HCT116 (cell line): ENCODE results near the gene TLR3. TPM values are rescaled to one million over a fixed set of nuclear protein-coding genes. Genes with fewer than 3 reads are reported as not detected.

Experiments used
- ATAC-seq: fragments of 200-7000 bp; cut with Tn5 transposase; 2 replicates; pipeline ENCODE4 v1.9.1; 2020; ENCODE audit warnings: mild to moderate bottlenecking, moderate library complexity
- BruUV-seq: library from RNA; stranded (reverse); fragments of 400-500 nt; replicated peaks from 2 replicates; lab custom pipeline; 2021; lab: Mats Ljungman, UMichigan
- CTCF ChIA-PET: fragments of 300-600 bp; sonication (Branson Sonifier 250); formaldehyde crosslinking; loops from one replicate; lab custom pipeline; 2021; ENCODE audit warnings: antibody characterized with exemption; lab: Charles Lee
- POLR2A ChIA-PET: fragments of 300-600, 350-600 bp; sonication (Branson Sonifier 250); formaldehyde crosslinking; loops from one replicate; lab custom pipeline; 2021; ENCODE audit warnings: antibody characterized with exemption; lab: Charles Lee
- RAD21 ChIA-PET, 2 experiments: fragments of 300-600 bp; sonication (Branson Sonifier 250); formaldehyde crosslinking; loops; one replicate each; lab custom pipeline; 2023; ENCODE audit warnings: low total read pairs in 2 of 2; ENCODE audit not compliant: uncharacterized antibody in 2 of 2, unreplicated experiment in 2 of 2, low non-redundant PET in 1 of 2; lab: Charles Lee
- DNase-seq: peaks from one replicate; pipeline ENCODE4 v3.0.0-alpha.2; 2010; ENCODE audit warnings: low read depth, low spot score
- H2AFZ ChIP-seq: fragments of 200-600 bp; shearing (Covaris generic), sonication (generic); 2 replicates; pipeline ENCODE4 v1.6.1; 2017; ENCODE audit warnings: low read depth, mixed run types, mixed read lengths, antibody characterized with exemption, low read length; ENCODE audit not compliant: poor library complexity, severe bottlenecking
- H3K27ac ChIP-seq: 2 replicates; pipeline ENCODE4 v1.5.1; 2012; ENCODE audit warnings: low read depth, low read length
- H3K27me3 ChIP-seq: fragments of 200-600 bp; sonication (generic); 2 replicates; pipeline ENCODE4 v1.6.1; 2016; ENCODE audit warnings: mixed run types, low read length, mixed read lengths; ENCODE audit not compliant: insufficient read depth
- H3K36me3 ChIP-seq, 2 experiments: fragments of 200-500 bp in 1 of 2; fragments of 200-600 bp in 1 of 2; sonication (Bioruptor generic) in 1 of 2; sonication (generic) in 1 of 2; 2 replicates each; pipeline versions ENCODE4 v1.5.1 to v1.6.1; 2014 to 2016; ENCODE audit warnings: low read length in 2 of 2, inconsistent platforms in 1 of 2, mixed read lengths in 1 of 2, mixed run types in 1 of 2; ENCODE audit not compliant: insufficient read depth in 2 of 2, control insufficient read depth in 1 of 2
- H3K4me1 ChIP-seq, 2 experiments: fragments of 200-600 bp in 1 of 2; sonication (generic) in 1 of 2; 2 replicates each; pipeline versions ENCODE4 v1.5.1 to v1.6.1; 2012 to 2017; ENCODE audit warnings: low read length in 2 of 2, inconsistent platforms in 1 of 2, mild to moderate bottlenecking in 1 of 2, mixed read lengths in 1 of 2, mixed run types in 1 of 2, moderate library complexity in 1 of 2; ENCODE audit not compliant: insufficient read depth in 2 of 2, control insufficient read depth in 1 of 2
- H3K4me2 ChIP-seq: fragments of 200-600 bp; sonication (generic); 2 replicates; pipeline ENCODE4 v1.6.1; 2017; ENCODE audit warnings: mixed run types, low read length, mixed read lengths
- H3K4me3 ChIP-seq, 2 experiments: fragments of 200-600 bp in 1 of 2; sonication (generic) in 1 of 2; replicated peaks in 1 of 2; 2 replicates each; pipeline ENCODE4 v1.5.1; 2011 to 2016; ENCODE audit warnings: low read length in 2 of 2, control low read depth in 1 of 2, low read depth in 1 of 2, mild to moderate bottlenecking in 1 of 2, mixed read lengths in 1 of 2, mixed run types in 1 of 2
- H3K79me2 ChIP-seq: fragments of 200-600 bp; sonication (generic); 2 replicates; pipeline ENCODE4 v1.6.1; 2017; ENCODE audit warnings: mild to moderate bottlenecking, mixed run types, low read length, moderate library complexity, mixed read lengths; ENCODE audit not compliant: insufficient read depth
- H3K9ac ChIP-seq: fragments of 200-600 bp; sonication (generic); 2 replicates; pipeline ENCODE4 v1.6.1; 2016; ENCODE audit warnings: low read length, mixed read lengths
- H3K9me2 ChIP-seq: fragments of 200-600 bp; sonication (generic), shearing (Covaris generic); 2 replicates; pipeline ENCODE4 v1.6.1; 2017; ENCODE audit warnings: mixed run types, mild to moderate bottlenecking, moderate library complexity; ENCODE audit not compliant: insufficient read depth
- H3K9me3 ChIP-seq, 2 experiments: fragments of 200-500 bp in 1 of 2; fragments of 200-600 bp in 1 of 2; sonication (Bioruptor generic) in 1 of 2; sonication (generic) in 1 of 2; 2 replicates each; pipeline ENCODE4 v1.6.1; 2014 to 2017; ENCODE audit warnings: low read length in 2 of 2, mixed read lengths in 2 of 2, inconsistent platforms in 1 of 2, low read depth in 1 of 2, mild to moderate bottlenecking in 1 of 2, mixed run types in 1 of 2, moderate library complexity in 1 of 2; ENCODE audit not compliant: control insufficient read depth in 1 of 2, insufficient read depth in 1 of 2
- H4K20me1 ChIP-seq: fragments of 200-600 bp; sonication (generic), shearing (Covaris generic); 2 replicates; pipeline ENCODE4 v1.6.1; 2017; ENCODE audit warnings: mixed run types, mild to moderate bottlenecking, moderate library complexity; ENCODE audit not compliant: insufficient read depth
- CBX3 ChIP-seq: IDR thresholded peaks from 2 replicates; pipeline ENCODE4 v1.6.1; 2012; ENCODE audit warnings: low read depth
- CEBPB ChIP-seq: IDR thresholded peaks from 2 replicates; pipeline ENCODE4 v1.6.1; 2012; ENCODE audit warnings: low read depth
- EGR1 ChIP-seq: IDR thresholded peaks from 2 replicates; pipeline ENCODE4 v1.6.1; 2012; ENCODE audit warnings: low read depth
- RAD21 ChIP-seq: IDR thresholded peaks from 2 replicates; pipeline ENCODE4 v1.6.1; 2012; ENCODE audit warnings: low read depth, mild to moderate bottlenecking
- TCF7L2 ChIP-seq: IDR thresholded peaks from 2 replicates; pipeline ENCODE4 v1.7.0; 2011; ENCODE audit warnings: borderline replicate concordance, inconsistent platforms; ENCODE audit not compliant: insufficient read depth, insufficient read length; ENCODE audit errors: extremely low read depth
- intact Hi-C: fragments of 100-400 bp; cut with micrococcal nuclease; formaldehyde crosslinking; loops from 2 replicates; pipeline ENCODE4 v1.10.0; 2022
- total RNA-seq: library from RNA; stranded (reverse); gene quantifications from one replicate; pipeline ENCODE4 v1.2.1, GENCODE V29; 2021; ENCODE audit not compliant: unreplicated experiment
- TF ChIP-seq, protein P1 (sequence below), 3 experiments: fragments of 200-600 bp in 1 of 3; sonication (generic) in 1 of 3; IDR thresholded peaks in 2 of 3; conservative IDR thresholded peaks in 1 of 3; 2 replicates each; pipeline ENCODE4 v1.5.1; 2012 to 2017; ENCODE audit warnings: low read depth in 2 of 3, low read length in 2 of 3, antibody characterized with exemption in 1 of 3, borderline replicate concordance in 1 of 3, control low read depth in 1 of 3, mild to moderate bottlenecking in 1 of 3, mixed read lengths in 1 of 3, mixed run types in 1 of 3, moderate library complexity in 1 of 3; ENCODE audit not compliant: insufficient read depth in 1 of 3
- TF ChIP-seq, protein P2 (sequence below): IDR thresholded peaks from 2 replicates; pipeline ENCODE4 v1.6.1; 2012

The TLR3 gene
- total RNA-seq, 1 experiment from 2014 or later: 1.3 TPM

DNA sequence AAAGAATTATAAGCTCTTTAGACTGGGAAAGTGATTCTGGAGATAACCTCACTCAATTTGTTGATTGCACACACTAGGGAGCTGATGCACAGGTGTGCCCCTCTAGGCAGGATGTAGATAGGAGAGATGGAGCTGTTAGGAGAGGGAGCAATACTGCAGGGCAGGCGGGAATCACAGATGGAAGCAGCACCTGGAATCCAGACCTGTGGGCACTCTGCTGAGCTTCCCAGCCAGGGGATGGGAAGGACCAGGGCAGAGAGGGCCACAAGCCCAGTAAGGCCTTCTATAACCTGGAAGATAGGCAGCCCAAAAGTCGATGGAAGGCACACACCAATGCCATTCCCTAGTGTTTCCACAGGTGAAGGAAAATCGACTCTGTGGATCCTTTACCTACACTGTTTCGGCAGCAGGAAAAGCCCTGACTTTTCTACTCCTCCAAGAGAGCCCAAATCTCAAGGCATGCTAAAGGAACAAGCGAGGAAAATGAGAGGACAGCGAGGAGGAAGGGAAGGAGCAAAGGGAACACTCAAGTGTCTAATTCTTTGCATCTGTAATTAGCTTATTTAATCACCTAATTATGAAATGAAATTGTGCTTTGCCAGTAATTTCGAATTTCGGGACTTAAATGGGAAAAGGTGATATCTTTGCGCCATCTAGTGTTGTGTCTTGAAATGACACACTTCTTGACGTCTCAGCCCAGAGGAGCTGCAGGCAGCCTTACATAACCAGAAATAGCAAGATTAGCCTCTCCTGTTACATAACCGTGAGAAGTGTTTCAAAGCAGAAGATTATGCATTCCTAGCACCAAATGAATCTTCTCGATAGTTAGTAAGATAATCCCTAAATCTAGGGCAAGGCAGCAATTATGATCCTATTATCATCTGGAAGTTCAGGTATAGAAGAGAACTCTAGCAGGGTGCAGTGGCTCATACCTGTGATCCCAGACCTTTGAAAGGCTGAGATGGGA lies 31.0 kb upstream of the TLR3 start:
- Histone ChIP-seq H3K9me2 (no peaks in the 10 kb centered on the region), H2AFZ (no peak overlapping the region), H3K4me3 (no peak overlapping the region), H4K20me1 (no peaks in the 10 kb centered on the region), H3K9ac (no peak overlapping the region), H3K4me2 (no peak overlapping the region), H3K36me3 (no peaks in the 10 kb centered on the region), H3K79me2 (no peaks in the 10 kb centered on the region), H3K27ac (no peak overlapping the region), H3K4me1 (no peaks in the 10 kb centered on the region), H3K9me3 (peaks cover 8% of the 10 kb centered on the region in 2 experiments; a peak in 2 of 4 replicates), H3K27me3 (peaks cover 5% of the 10 kb centered on the region)
- intact Hi-C loops: loop anchor here (1.0 to 5.0 kb wide), 4 partner anchors 398 to 1291 kb away; partner anchors contain the start of gene CCDC110
- BruUV-seq: no TSS peak
- CTCF ChIA-PET: interaction anchor here (0.6 to 1.9 kb wide), 20 partner anchors 8 to 1033 kb away, joined by 3 to 59 read pairs (median 4); partner anchors contain the start of gene TLR3
- TF ChIP-seq, protein P1, sequence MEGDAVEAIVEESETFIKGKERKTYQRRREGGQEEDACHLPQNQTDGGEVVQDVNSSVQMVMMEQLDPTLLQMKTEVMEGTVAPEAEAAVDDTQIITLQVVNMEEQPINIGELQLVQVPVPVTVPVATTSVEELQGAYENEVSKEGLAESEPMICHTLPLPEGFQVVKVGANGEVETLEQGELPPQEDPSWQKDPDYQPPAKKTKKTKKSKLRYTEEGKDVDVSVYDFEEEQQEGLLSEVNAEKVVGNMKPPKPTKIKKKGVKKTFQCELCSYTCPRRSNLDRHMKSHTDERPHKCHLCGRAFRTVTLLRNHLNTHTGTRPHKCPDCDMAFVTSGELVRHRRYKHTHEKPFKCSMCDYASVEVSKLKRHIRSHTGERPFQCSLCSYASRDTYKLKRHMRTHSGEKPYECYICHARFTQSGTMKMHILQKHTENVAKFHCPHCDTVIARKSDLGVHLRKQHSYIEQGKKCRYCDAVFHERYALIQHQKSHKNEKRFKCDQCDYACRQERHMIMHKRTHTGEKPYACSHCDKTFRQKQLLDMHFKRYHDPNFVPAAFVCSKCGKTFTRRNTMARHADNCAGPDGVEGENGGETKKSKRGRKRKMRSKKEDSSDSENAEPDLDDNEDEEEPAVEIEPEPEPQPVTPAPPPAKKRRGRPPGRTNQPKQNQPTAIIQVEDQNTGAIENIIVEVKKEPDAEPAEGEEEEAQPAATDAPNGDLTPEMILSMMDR (IDR thresholded peaks at IDR 0.05 in 2 of 3, conservative IDR thresholded peaks at IDR 0.05 in 1 of 3; ENCODE audit: borderline replicate concordance in 1 of 3, insufficient read depth in 1 of 3, low read depth in 2 of 3, low read length in 2 of 3): peak; percentile 49 to 78 (median 72)
- no peak for TF ChIP-seq EGR1
- TF ChIP-seq, protein P2, sequence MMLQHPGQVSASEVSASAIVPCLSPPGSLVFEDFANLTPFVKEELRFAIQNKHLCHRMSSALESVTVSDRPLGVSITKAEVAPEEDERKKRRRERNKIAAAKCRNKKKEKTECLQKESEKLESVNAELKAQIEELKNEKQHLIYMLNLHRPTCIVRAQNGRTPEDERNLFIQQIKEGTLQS: no peak
- no peak for TF ChIP-seq CEBPB
- no peak for TF ChIP-seq CBX3
- TF ChIP-seq TCF7L2: no peak
- TF ChIP-seq RAD21: peak; percentile 96
- POLR2A ChIA-PET: interaction anchor here (0.5 kb wide), 1 partner anchor 441 kb away, joined by 4 read pairs; no protein-coding TSS in a partner anchor
- ATAC-seq: peak; percentile 90
- DNase-seq: peak; percentile 79
- RAD21 ChIA-PET: interaction anchor here (0.6 to 1.8 kb wide), 4 partner anchors 99 to 585 kb away, joined by 3 to 8 read pairs (median 6); no protein-coding TSS in a partner anchor
